GM19467 (cell line): ENCODE data around the gene STAT5A.
"Not testable (repeated sequence)": the region's sequence is repeated elsewhere in the genome, so short reads cannot be mapped to it uniquely, and the experiment has no call there.

Experiments
- ATAC-seq: cut with Tn5 transposase; IDR thresholded peaks from one replicate; pipeline ENCODE4 v1.9.1; 2021; ENCODE audit warnings: mild to moderate bottlenecking, moderate library complexity; ENCODE audit not compliant: unreplicated experiment

Gene STAT5A

DNA sequence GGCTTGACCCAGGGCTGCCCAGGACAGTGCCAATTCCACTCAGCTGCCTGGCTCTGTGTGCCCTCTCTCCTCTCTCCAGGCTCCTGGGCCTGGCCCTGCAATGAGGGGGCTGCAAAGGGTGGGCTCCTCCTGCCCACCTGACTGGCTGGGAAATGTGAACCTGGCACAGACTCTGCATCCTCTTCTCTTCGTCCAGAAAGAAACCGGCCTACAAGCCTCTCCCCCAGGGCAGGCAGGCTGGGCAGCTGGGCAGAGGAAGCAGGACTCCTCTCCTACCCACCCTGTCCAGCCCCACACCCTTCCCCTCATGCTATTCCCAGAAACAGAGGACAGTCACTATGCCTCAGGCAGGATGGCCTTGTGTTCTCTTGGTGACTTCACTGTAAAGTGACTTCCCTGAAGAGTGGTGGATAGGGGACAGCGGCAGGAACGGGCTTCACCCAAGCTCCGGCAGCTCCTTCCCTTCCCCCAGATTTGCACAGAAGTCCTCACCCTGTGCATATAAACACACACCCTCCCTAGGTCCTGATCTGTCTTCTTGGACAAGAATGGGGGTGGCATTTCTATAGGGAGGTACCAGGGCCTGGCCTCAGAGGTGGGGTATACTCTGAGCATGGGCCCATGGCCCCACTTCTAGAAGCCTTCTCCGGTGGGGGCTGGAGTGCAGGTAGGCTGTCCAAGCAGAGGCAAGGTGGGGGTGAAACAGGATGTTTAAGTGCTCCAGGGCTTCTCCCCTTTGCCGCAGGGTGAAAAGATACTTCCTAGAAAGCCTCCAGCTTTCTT lies 4.9 kb upstream of the STAT5A start:
- no peak for ATAC-seq

DNA sequence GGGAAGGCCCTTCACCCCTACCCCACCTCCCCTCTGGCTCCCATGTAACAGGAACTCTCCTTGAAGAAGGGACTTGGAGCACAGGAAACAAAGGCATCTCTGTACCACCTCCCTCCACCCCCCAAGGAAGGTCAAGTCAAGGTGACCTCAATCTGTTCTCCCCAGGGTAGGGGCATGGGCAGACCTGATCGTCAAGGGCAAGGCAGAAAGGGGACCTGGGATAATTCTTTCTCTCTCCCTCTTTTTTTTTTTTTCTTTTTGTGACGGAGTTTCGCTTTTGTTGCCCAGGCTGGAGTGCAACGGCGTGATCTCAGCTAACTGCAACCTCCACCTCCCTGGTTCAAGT lies 4.3 kb upstream of the STAT5A start:
- ATAC-seq = no peak

DNA sequence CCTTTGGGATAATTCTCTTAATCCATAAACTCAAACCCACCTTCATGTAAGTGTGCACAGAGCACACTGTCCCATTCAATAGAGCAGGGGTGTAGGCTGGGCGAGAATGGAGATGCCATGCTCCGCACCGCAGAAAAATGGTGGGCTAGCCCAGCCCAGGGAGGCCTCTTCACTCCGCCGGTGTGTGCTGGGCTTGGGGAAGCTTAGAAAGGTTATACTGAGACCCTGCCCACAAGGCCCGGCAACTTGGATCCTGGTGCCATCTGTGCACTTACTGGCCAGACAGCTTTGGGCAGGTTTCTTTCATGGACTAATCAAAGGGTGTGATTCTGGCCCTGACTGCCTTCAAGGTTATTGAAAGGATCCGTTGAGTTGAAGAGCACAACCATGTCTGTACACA lies 3.7 kb upstream of the STAT5A start:
- ATAC-seq = no peak

DNA sequence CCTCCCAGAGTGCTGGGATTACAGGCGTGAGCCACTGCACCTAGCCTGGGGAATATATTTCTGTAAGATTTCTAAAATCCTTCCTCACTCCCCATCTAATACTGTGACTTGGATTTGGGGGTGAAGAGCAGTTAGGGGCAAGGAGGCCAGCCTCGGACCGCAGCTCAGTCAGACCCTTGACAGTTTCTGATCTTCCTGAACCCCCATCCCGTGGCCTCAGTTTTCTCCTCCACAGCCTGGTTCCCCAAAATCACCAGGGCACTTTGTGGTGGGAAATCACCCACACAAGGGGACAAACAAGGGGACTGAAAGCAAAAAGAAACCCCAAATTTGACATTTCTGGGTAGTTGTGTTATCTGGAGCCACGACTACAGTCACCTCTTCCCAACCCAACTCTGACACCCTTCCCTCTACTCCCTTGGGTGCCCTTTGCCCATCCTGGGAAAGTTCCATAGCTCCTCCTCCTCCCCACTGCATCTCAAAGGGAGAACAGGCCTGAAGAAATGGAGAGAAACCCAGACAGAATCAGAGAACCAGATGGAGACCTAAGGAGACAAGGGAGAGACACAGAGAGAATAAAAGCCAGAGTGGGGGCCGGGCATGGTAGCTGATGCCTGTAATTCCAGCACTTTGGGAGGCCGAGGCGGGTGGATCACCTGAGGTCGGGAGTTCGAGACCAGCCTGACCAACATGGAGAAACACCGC lies 2.8 kb upstream of the STAT5A start:
- no peak for ATAC-seq

DNA sequence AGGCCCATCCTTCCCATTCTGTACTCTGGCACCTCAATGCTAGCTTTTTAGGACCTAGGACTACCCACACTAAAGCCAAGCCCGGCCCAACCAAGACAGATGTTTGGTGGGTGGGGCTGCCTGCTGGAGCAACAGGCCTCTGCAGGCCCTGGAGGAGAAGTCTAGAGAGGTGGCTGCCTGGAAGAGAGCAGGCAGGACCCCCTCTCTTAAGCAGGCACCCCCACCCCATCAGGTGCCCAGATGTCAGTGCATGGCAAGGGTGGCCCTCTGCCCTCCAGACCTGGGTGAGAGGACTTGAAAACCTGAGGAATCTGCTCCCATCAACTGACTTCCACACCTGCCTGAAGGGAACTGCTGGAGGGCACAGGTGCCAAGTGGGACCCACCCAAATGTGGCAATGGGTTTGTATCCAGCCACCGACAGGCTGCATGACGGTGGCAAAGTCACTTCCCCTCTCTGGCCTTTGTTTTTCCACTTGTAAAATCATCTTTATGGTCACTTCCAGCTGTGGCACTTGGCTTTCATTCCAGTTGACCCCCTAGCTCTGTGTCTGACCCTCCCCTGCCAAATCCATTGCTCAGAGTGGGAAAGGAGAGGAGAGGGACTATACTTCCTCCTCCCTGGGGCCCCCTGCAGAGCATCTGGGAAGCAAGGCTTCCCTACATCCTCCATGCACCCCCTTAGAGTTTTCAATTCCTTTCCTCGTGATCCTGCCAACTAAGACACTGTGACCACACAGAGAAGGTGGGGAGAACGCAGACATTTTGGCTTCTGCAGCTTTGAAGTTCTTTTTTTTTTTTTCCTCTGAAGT lies 1.7 kb upstream of the STAT5A start:
- no peak for ATAC-seq

DNA sequence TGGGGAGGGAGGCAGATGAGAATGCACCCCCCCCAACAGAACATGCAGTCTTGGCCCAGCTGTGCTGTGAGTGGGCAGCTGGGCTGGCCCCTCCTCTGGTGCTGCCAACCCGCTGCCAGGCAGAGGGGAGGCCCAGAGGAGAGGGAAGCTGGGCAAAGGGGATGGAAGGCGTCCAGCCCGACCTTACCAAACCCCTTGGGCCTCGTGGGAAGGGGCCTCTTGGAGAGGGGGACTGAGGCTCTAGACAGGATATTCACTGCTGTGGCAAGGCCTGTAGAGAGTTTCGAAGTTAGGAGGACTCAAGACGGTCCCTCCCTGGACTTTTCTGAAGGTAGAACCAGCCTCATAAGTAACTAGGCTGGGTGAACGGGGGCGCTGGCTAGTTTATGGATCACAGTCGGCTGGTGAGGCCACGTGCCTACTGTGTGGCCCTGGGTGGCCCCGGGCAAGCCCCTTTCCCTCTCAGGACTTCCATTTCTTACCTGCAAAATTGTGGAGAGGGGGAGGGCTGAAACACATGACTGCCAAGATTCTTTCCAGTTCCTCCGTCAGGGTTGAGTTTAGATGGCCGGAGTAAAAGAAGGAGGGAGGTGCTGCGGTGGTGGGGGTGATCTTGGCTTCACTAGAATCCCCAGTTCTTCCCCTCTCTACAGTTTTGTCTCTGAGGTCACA lies 857 bp upstream of the STAT5A start:
- no peak for ATAC-seq

DNA sequence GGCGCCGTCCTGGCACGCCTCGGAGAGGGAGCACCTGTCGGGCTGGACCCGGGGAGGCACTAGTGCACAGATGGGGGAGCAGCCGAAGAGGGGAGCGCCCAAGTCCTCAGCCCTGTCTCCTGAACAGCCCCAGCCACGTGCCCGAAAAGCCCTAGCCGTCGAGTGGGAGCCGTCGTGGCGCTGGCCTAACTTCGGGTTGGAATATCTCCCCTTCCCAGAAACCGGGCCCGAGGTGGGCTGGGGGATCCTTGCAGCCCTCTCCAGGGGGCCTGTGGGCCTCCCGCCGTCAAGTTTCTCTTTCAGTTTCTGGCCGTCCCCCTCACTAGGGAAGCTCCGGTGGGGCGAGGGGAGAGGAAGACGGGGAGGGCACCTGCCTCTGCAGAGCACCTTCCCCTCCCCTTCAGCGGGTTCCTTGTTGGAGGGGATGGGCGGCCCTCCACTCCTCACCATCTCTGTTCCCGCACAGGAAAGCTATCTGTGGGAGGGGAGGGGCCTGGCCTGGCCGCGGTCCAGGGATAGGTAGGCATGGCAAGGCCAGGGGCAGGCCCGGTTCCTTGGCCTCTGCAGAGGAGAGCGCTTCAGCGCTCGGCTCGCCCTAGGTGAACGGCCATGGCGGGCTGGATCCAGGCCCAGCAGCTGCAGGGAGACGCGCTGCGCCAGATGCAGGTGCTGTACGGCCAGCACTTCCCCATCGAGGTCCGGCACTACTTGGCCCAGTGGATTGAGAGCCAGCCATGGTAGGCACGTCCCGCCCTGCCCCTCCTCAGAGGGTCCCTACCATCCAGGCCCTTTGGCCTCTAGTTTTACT lies 709 bp downstream of the STAT5A start:
- ATAC-seq = no peak

DNA sequence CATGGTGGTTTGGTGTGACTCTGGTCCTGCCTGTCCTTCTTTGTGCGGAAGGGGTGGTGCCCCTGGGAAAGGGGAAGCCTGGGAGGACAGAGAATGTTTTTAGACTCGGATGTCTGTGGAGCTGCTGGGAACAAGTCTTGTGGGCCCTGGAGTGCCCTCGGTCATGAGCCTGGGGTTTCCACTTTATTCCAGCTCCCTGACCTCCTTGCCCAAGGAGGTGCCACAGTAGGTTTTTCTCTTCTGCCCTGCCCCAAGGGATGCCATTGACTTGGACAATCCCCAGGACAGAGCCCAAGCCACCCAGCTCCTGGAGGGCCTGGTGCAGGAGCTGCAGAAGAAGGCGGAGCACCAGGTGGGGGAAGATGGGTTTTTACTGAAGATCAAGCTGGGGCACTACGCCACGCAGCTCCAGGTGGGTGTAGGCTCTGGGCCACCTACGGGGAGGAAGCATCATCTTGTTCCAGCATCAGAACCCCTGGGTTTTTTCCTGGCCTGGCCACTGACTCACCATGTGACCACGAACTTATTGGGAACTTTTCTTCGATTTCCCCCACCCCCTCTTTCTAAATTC lies 1.4 kb downstream of the STAT5A start:
- no peak for ATAC-seq

DNA sequence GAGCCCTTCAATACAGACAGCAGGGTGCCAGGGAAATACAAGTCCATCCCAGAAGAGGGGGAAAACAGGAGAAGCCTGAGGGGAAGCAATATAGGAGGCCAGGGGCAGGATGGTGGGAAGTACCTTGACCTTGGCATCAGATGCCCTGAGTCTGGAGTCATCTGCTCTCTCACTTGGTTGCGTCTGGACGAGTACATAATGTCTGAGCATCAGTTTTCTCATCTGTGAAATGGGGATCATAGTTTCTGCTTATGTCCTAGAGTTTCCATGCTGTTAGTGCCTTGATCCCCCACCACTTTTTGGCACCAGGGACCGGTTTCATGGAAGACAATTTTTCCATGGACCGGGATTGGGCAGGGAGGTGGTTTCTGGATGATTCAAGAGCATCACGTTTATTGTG lies 2.3 kb downstream of the STAT5A start:
- ATAC-seq = no peak

DNA sequence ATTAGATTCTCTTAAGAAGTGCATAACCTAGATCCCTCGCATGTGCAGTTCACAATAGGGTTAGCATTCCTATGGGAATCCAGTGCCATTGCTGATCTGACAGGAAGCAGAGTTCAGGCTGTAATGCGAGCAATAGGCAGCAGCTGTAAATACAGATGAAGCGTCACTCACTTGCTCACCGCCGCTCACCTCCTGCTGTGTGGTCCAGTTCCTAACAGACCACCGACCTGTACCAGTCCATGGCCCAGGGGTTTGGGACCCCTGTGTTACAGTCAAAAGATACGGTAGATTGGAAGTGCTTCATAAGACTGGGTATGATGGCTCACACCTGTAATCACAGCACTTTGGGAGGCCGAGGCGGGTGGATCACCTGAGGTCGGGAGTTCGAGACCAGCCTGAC lies 2.8 kb downstream of the STAT5A start:
- ATAC-seq = no peak

DNA sequence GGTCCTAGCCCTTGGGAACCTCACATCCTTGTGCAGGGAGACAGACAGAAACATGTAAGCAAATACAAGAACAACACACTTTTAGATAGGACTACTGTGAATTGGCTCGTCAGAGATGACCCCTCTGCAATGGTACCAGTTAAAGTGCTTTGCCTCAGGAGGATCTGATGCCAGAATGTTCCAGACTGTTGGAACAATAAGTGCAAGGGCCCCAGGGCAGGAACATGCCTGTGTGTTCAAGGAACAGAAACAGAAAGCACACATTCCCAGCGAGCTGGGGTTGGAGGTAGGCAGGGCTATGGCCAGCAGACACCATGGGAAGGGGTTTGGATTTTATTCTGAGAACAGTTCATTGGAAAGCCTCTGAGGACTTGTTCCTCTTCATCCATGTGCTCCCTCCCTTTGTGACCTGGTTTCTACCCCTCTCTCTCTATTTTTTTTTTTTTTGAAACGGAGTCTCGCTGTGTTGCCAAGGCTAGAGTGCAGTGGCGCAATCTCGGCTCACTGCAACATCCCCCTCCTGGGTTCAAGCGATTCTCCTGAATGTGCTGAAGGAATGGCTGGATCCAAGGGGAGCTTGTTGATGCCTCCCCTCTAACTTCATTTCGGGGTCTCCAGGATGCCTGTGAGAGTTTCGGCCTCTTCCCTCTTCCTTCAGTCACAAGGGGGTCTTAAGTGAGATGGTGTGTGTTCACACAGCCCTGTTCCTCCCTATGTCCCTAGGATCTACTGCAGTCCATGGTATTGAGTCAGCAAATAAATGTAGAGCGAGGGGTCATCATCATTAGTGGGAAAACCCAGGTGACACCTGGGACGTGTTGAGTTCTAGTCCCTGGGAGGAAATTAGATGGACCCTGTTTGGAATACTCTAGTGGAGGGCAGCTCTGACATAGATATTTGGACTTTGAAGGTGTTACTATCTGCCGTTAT lies 6.4 kb downstream of the STAT5A start:
- ATAC-seq = no peak

DNA sequence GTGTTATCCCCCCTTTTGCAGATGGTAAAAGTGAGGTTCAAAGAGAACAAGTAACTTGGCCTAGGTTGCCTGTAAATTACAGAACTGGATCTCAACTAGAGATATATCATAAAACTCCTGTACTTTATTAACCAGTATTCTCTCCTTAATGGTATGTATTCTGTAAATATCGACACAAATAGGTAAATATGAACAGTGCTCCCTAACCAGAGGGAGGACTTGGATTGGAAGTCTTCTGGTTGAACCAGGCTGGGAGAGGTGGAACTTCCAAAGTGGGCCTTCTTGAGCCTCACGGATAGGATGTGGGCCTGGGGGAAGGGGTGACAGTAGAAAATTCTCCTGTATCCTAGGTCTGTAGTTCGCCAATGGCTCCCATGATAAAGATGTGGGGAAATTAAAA lies 7.7 kb downstream of the STAT5A start:
- no peak for ATAC-seq

DNA sequence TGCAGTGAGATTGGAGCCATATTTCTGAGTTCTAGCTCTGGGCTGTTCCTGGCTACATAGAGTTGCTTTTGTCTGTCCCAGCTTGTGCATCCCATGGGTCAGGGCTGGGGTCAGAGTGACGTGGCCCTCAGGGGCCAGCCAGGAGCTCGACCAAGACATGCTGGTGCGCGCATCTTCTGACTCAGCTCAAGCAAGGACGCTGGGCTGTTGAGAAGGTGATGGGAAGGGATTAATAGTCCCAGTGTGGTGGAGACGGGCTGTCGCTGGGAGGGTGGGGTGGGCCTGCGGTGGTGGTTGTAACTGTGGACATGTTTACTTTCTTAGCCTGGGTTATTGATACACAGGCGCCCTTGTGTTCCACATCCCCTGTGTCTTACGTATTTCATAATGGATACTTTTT lies 9.5 kb downstream of the STAT5A start:
- not testable (repeated sequence) for ATAC-seq

DNA sequence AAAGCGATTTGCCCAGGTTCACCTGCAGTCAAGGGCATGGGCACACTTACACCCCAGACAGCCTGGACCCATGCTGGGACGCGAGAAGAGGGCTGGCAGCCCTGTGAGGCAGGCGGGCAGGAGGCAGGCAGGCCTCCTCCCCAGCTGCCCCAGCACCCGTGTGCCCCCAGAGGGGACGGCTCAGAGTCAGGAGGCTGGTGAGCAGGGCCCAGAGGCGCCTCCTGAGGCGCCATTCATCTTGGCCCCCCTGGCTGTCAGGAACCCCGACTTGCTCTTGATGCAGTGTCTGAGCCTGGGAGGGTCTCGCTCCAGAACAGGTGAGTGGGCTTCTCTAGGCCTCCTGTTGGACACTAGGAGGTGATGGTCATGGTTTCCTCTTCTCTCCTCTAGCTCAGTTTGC lies 11.1 kb downstream of the STAT5A start:
- not testable (repeated sequence) for ATAC-seq

DNA sequence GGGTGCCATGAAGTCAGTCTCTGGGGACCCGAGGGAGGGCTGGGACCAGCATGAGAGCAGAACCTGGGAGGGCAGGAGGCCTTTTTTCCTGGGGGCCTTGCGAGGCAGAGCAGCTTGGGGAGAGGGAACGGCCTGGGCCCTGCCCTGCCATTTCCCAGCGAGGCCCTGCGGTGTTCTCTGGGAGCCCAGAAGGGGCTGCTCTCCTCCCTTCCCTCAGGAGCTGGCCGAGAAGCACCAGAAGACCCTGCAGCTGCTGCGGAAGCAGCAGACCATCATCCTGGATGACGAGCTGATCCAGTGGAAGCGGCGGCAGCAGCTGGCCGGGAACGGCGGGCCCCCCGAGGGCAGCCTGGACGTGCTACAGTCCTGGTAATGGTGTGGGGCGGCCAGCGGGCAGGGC lies 11.6 kb downstream of the STAT5A start:
- ATAC-seq = not testable (repeated sequence)

DNA sequence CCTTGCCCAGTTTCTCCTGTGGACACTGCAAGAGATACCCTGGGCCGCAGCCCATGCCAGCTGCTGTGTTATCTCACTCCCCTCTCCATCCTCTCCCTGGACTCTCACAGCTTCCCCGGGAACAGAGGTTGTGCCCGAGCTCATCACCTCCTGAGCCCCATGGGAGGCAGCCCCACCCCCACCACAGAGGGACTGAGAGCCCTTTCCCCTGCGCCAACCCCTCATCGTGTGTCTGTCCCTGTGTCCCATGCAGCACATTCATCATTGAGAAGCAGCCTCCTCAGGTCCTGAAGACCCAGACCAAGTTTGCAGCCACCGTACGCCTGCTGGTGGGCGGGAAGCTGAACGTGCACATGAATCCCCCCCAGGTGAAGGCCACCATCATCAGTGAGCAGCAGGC lies 12.7 kb downstream of the STAT5A start:
- no peak for ATAC-seq

DNA sequence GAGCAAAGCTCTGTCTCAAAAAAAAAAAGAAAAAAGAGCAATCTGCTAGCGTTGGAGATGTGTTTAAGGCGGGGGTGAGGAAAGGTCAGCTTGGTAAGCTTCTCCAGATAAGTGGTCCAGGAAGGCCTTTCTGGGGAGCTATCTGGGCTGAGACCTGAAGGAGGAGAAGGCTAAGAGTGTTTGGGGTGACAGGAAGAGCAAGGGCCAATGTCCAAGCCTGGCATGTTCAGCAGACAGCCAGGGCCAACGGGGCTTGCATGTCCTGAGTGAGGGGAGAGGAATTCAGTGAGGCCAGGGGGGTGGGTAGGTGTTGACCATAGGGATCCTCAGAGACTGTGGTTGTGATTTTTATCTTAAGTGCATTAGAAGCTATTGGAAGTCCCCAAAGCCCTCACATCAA lies 15.4 kb downstream of the STAT5A start:
- ATAC-seq = no peak

DNA sequence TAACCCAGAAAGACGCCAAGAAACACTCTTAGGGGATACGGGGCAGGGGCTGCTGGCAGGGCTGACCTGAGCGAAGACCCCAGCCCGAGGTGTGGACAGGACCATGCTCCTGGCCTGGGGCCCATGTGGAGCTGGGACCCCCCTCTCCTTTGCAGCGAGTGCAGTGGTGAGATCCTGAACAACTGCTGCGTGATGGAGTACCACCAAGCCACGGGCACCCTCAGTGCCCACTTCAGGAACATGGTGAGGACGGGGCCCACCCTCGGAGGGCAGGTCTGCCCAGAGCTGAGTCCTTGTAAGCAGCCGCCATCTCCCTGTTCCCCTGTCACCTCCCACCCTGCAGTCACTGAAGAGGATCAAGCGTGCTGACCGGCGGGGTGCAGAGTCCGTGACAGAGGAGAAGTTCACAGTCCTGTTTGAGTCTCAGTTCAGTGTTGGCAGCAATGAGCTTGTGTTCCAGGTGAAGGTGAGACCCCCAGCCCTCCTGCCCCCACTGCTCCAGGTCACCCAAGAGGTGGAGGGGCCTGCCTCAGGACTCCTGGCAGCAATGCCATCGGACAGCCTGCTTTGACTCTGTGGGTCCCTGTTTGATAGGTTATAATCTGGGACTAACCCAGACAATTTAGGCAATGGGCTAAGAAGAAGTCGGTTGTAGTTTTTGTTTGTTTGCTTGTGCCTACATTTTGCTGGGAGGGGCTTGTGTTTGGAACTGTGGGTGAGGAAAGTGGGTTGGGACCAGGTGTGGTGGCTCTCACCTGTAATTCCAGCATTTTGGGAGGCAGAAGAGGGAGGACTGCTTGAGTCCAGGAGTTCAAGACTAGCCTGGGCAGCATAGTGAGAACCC lies 16.1 kb downstream of the STAT5A start:
- ATAC-seq = no peak
